SK-N-SH (cell line): ENCODE results near the gene ZMIZ1. TPM values are rescaled to one million over a fixed set of nuclear protein-coding genes. Genes with fewer than 3 reads are reported as not detected.

ENCODE experiments used
- CTCF ChIA-PET: fragments of 300-600, 350-600 bp; formaldehyde crosslinking; extraction: SDS; loops from one replicate; lab custom pipeline; 2021; lab: Yijun Ruan, JAX
- POLR2A ChIA-PET: fragments of 350-600 bp; sonication (Branson Sonifier 250); formaldehyde crosslinking; extraction: SDS; loops from one replicate; lab custom pipeline; 2020; ENCODE audit warnings: antibody characterized with exemption, inconsistent platforms; lab: Yijun Ruan, JAX
- DNase-seq: peaks from one replicate; pipeline ENCODE4 v3.0.0; 2012
- H2AFZ ChIP-seq: fragments of 200-600 bp; sonication (generic); 2 replicates; pipeline ENCODE4 v1.8.1; 2016; ENCODE audit warnings: antibody characterized with exemption, mild to moderate bottlenecking, low read depth
- H3F3A ChIP-seq: fragments of 200-600 bp; sonication (generic); replicated peaks from 2 replicates; pipeline ENCODE3; 2016; ENCODE audit warnings: antibody characterized with exemption, mild to moderate bottlenecking; ENCODE audit not compliant: insufficient read depth
- H3K27ac ChIP-seq, 2 experiments: fragments of 200-500 bp in 1 of 2; fragments of 200-600 bp in 1 of 2; sonication (Bioruptor generic) in 1 of 2; sonication (generic), shearing (Covaris generic) in 1 of 2; 2 replicates each; pipeline versions ENCODE4 v1.5.1 to v1.6.1; 2014 to 2016; ENCODE audit warnings: low read depth in 2 of 2, inconsistent platforms in 1 of 2, low read length in 1 of 2, mild to moderate bottlenecking in 1 of 2, mixed read lengths in 1 of 2
- H3K27me3 ChIP-seq: fragments of 200-600 bp; sonication (generic), shearing (Covaris generic); 2 replicates; pipeline ENCODE4 v1.6.1; 2016; ENCODE audit warnings: mixed run types; ENCODE audit not compliant: insufficient read depth
- H3K36me3 ChIP-seq, 2 experiments: fragments of 200-500 bp in 1 of 2; fragments of 200-600 bp in 1 of 2; sonication (Bioruptor generic) in 1 of 2; sonication (generic) in 1 of 2; replicated peaks in 1 of 2; 2 replicates each; pipeline versions ENCODE3 to v1.5.1; 2014 to 2016; ENCODE audit warnings: low read length in 1 of 2, mild to moderate bottlenecking in 1 of 2; ENCODE audit not compliant: insufficient read depth in 2 of 2, control insufficient read depth in 1 of 2
- H3K4me1 ChIP-seq, 2 experiments: fragments of 200-500 bp in 1 of 2; fragments of 200-600 bp in 1 of 2; sonication (Bioruptor generic) in 1 of 2; sonication (generic), shearing (Covaris generic) in 1 of 2; 2 replicates each; pipeline versions ENCODE4 v1.5.1 to v1.6.1; 2014 to 2016; ENCODE audit warnings: low read depth in 1 of 2, low read length in 1 of 2, mixed run types in 1 of 2; ENCODE audit not compliant: insufficient read depth in 2 of 2, control insufficient read depth in 1 of 2
- H3K4me2 ChIP-seq: fragments of 200-600 bp; sonication (generic), shearing (Covaris generic); 2 replicates; pipeline ENCODE4 v1.6.1; 2017; ENCODE audit warnings: mixed run types
- H3K4me3 ChIP-seq, 2 experiments: fragments of 200-500 bp in 1 of 2; fragments of 200-600 bp in 1 of 2; sonication (Bioruptor generic) in 1 of 2; sonication (generic), shearing (Covaris generic) in 1 of 2; 2 replicates each; pipeline versions ENCODE4 v1.5.1 to v1.8.1; 2014 to 2016; ENCODE audit warnings: low read depth in 2 of 2, inconsistent platforms in 1 of 2, low read length in 1 of 2, mild to moderate bottlenecking in 1 of 2, mixed read lengths in 1 of 2, moderate library complexity in 1 of 2
- H3K79me2 ChIP-seq: fragments of 200-600 bp; sonication (generic); 2 replicates; pipeline ENCODE4 v1.8.1; 2017; ENCODE audit warnings: mild to moderate bottlenecking; ENCODE audit not compliant: insufficient read depth
- H3K9ac ChIP-seq: fragments of 200-600 bp; sonication (generic); 2 replicates; pipeline ENCODE4 v1.6.1; 2017; ENCODE audit warnings: mixed run types
- H3K9me2 ChIP-seq: fragments of 200-600 bp; sonication (generic); 2 replicates; pipeline ENCODE4 v1.6.1; 2017; ENCODE audit warnings: mixed run types
- H3K9me3 ChIP-seq: fragments of 200-600 bp; sonication (generic); 2 replicates; pipeline ENCODE4 v1.6.1; 2017; ENCODE audit warnings: mixed run types, mild to moderate bottlenecking, moderate library complexity
- H4K20me1 ChIP-seq: fragments of 200-600 bp; sonication (generic); 2 replicates; pipeline ENCODE4 v1.6.1; 2017; ENCODE audit warnings: mild to moderate bottlenecking, mixed run types; ENCODE audit not compliant: insufficient read depth
- CHD2 ChIP-seq: fragments of 150-350 bp; IDR thresholded peaks from 2 replicates; pipeline ENCODE4 v1.6.1; 2018; ENCODE audit warnings: low read length; ENCODE audit not compliant: partially characterized antibody
- EZH2phosphoT487 ChIP-seq: fragments of 200-600 bp; sonication (generic); IDR thresholded peaks from 2 replicates; pipeline ENCODE4 v1.6.1; 2017; ENCODE audit warnings: low read depth, mixed run types, mild to moderate bottlenecking, antibody characterized with exemption, moderate library complexity, borderline replicate concordance
- FOXJ3 ChIP-seq: sonication (generic); formaldehyde crosslinking; IDR thresholded peaks from 2 replicates; pipeline ENCODE4 v1.5.1; 2020; ENCODE audit warnings: mild to moderate bottlenecking, missing genetic modification reagents
- FOXM1 ChIP-seq: IDR thresholded peaks from 2 replicates; pipeline ENCODE4 v1.4.0; 2012; ENCODE audit warnings: low read depth, mild to moderate bottlenecking
- GATA2 ChIP-seq: sonication (generic); formaldehyde crosslinking; IDR thresholded peaks from 2 replicates; pipeline ENCODE4 v1.5.0; 2020; ENCODE audit warnings: mild to moderate bottlenecking, missing genetic modification reagents
- MEF2A ChIP-seq: IDR thresholded peaks from 2 replicates; pipeline ENCODE4 v1.4.0; 2012; ENCODE audit warnings: low read depth, borderline replicate concordance
- MXI1 ChIP-seq: IDR thresholded peaks from 2 replicates; pipeline ENCODE4 v1.6.1; 2012; ENCODE audit warnings: mild to moderate bottlenecking, low read depth, low read length, improper control_type of control experiment
- PBX3 ChIP-seq: IDR thresholded peaks from 2 replicates; pipeline ENCODE4; 2012
- RAD21 ChIP-seq: IDR thresholded peaks from 2 replicates; pipeline ENCODE4 v1.6.1; 2012; ENCODE audit warnings: mild to moderate bottlenecking, low read length
- RCOR1 ChIP-seq: fragments of 150-350 bp; IDR thresholded peaks from 2 replicates; pipeline ENCODE4 v1.6.1; 2017; ENCODE audit warnings: antibody characterized with exemption, low read length
- RXRA ChIP-seq: IDR thresholded peaks from 2 replicates; pipeline ENCODE4 v1.4.0; 2012; ENCODE audit warnings: low read depth, mild to moderate bottlenecking, borderline replicate concordance
- SIN3A ChIP-seq: IDR thresholded peaks from 2 replicates; pipeline ENCODE4 v1.6.1; 2012; ENCODE audit warnings: low read depth, mild to moderate bottlenecking, low read length, moderate library complexity, borderline replicate concordance
- SMC3 ChIP-seq: IDR thresholded peaks from 2 replicates; pipeline ENCODE4 v1.6.1; 2012; ENCODE audit warnings: low read depth, low read length, improper control_type of control experiment
- TAF1 ChIP-seq: IDR thresholded peaks from 2 replicates; pipeline ENCODE4 v1.6.1; 2012; ENCODE audit warnings: low read depth, mild to moderate bottlenecking, low read length, moderate library complexity, borderline replicate concordance
- TCF12 ChIP-seq: IDR thresholded peaks from 2 replicates; pipeline ENCODE4 v1.4.0; 2012
- YY1 ChIP-seq: IDR thresholded peaks from 2 replicates; pipeline ENCODE4 v1.4.0; 2012; ENCODE audit warnings: low read depth, mild to moderate bottlenecking
- ZBTB33 ChIP-seq: IDR thresholded peaks from 2 replicates; pipeline ENCODE4 v1.4.0; 2012; ENCODE audit warnings: low read depth, borderline replicate concordance
- WGBS: methylation state at CpG from one replicate; pipeline ENCODE4 v1.1.6; 2017; ENCODE audit warnings: low lambda C conversion rate; 5-methylcytosine and 5-hydroxymethylcytosine counted together
- polyA plus RNA-seq, 3 experiments: library from polyadenylated mRNA; depleted of rRNA; stranded (reverse); fragments of >200 nt; gene quantifications; 2 replicates each; pipeline ENCODE4 v1.2.3, GENCODE V29; 2012

ZMIZ1 gene
- polyA plus RNA-seq, 1 of the 3 experiments (the other 2 are of a cell fraction), result 23.5 TPM

GRCh38 chr10:79025199-79025832, 43.5 kb upstream of the ZMIZ1 start (continued):
- TF ChIP-seq SMC3 (peak; percentile 23; the same call in 1 of the 2 replicates), EZH2phosphoT487 (no peak), TCF12 (peak; percentile 65), SIN3A (peak; percentile 24; the same call in 1 of the 2 replicates), MXI1 (peak; percentile 84)

GRCh38 chr10:79026341-79026761, 42.4 kb upstream of the ZMIZ1 start:
- ChIA-PET CTCF (interaction anchor here (0.6 to 1.2 kb wide), 4 partner anchors 10 to 169 kb away, joined by 3 to 5 read pairs (median 3); no protein-coding TSS in a partner anchor), POLR2A (no interaction called here)
- no peak for TF ChIP-seq RAD21
- TF ChIP-seq TAF1, result no peak
- no peak for TF ChIP-seq YY1
- TF ChIP-seq FOXJ3, result no peak
- no peak for TF ChIP-seq GATA2 (CRISPR knock-in tag)
- TF ChIP-seq RXRA, result no peak
- Histone ChIP-seq H3K4me3 (no peak overlapping the region), H3K36me3 (no peaks in the 10 kb centered on the region), H3K27ac (peak overlapping the region in 1 of 2 experiments; percentile 83; a peak in 2 of 4 replicates), H3K9me2 (no peaks in the 10 kb centered on the region), H3K4me2 (no peak overlapping the region), H3K27me3 (no peaks in the 10 kb centered on the region), H4K20me1 (no peaks in the 10 kb centered on the region), H3F3A (no peaks in the 10 kb centered on the region), H3K9ac (no peak overlapping the region), H2AFZ (no peak overlapping the region), H3K9me3 (no peaks in the 10 kb centered on the region), H3K79me2 (no peaks in the 10 kb centered on the region), H3K4me1 (peaks cover 0 to 59% of the 10 kb centered on the region in 2 experiments; a peak in 1 of 4 replicates)
- WGBS, result 66% methylated on average over 4 of the region's 11 CpGs
- no peak for DNase-seq

- Histone ChIP-seq H4K20me1 (no peaks in the 10 kb centered on the region), H3K4me1 (peaks cover 0 to 59% of the 10 kb centered on the region in 2 experiments; a peak in 1 of 4 replicates), H3K9me2 (no peaks in the 10 kb centered on the region), H3K4me3 (no peak overlapping the region), H2AFZ (no peak overlapping the region), H3K9ac (no peak overlapping the region), H3K79me2 (no peaks in the 10 kb centered on the region), H3K4me2 (no peak overlapping the region), H3K27me3 (no peaks in the 10 kb centered on the region), H3K36me3 (no peaks in the 10 kb centered on the region), H3K27ac (peak overlapping the region in 1 of 2 experiments; percentile 83; a peak in 2 of 4 replicates), H3F3A (no peaks in the 10 kb centered on the region)
- ChIA-PET POLR2A (no interaction called here), CTCF (interaction anchor here (0.6 to 1.2 kb wide), 4 partner anchors 10 to 168 kb away, joined by 3 to 5 read pairs (median 3); no protein-coding TSS in a partner anchor)
- 94% methylated on average over 3 of the region's 3 CpGs for WGBS
- DNase-seq, result no peak
- TF ChIP-seq RCOR1, result no peak
- TF ChIP-seq ZBTB33, result no peak
- TF ChIP-seq CHD2, result no peak
- TF ChIP-seq SMC3, result no peak
- no peak for TF ChIP-seq EZH2phosphoT487
- no peak for TF ChIP-seq TAF1
- TF ChIP-seq FOXM1, result no peak
- no peak for TF ChIP-seq MXI1
- no peak for TF ChIP-seq MEF2A
- no peak for TF ChIP-seq PBX3
- no peak for TF ChIP-seq RAD21
- TF ChIP-seq, all 33 proteins: peak for 0
- no peaks in the 10 kb centered on the region for H3K9me3 ChIP-seq
Observed at GRCh38 chr10:79026806-79027146, 42.0 kb upstream of the ZMIZ1 start.
